ENCODE data around the gene YAF2. TPM values are rescaled to one million over a fixed set of nuclear protein-coding genes. Genes with fewer than 3 reads are reported as not detected.

Gene YAF2
- total RNA-seq (10 to 100 TPM; 37.4 to 83.7 (median 52.9) TPM), polyA plus RNA-seq (10 to 100 TPM; 15.9 to 18.6 (median 18.0) TPM)
- long read RNA-seq, donor 1, partial matches to known transcripts, result 0 of 5 reads
- long read RNA-seq, donor 1, other reads (novel, unspliced or antisense), result 0 of 5 reads
- long read RNA-seq, donor 2, partial matches to known transcripts, result 0 of 2 reads
- long read RNA-seq, donor 2, other reads (novel, unspliced or antisense), result 0 of 2 reads

DNA sequence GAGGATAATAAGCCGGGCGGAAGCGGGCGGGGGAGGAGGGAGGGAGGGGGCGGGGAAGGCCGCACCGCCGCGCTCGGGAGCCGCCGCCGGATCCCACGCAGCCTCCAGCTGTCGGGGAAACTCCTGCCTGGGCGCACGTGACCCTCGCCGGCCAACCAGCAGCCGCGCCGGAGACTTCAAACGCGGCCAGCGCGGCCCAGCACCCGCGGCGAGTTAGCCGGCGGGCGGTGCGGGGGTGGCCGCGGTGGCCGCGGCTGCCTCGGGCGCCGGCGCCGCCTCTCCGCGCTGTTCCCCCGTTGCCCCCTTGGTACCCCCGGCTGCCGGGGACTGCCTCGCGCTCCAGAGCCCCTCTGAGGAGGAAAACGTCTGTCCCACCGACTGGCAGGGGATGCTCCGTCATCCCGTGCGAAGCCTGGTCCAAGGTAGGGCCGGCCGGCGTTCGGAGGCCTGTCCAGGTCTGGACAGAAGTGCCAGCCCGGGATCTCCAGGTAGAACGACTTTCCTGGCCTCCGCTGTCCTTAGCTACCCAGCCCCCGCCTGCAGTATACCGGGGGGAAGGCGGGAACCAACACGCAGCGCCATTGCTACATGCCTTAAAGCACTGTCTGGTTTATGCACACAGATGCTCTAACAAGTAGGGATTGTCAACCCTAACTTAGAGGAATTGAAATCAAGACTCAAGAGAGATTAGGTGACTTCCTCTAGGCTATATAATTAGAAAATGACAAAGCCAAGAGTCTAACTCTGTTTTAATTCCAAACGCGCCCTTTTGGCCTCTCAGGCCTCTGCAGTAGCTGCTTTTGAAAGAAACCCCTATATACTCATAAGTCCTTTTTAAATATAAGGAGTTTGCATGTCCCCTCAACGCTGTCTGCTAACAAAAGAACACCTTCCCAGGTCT is at the start of gene YAF2:
YAF2 (minus strand) TSS at position 9 of the 901 bp plus-strand sequence. CDS start 68 bp downstream, outside the sequence.
- H3K27ac ChIP-seq, result peak within 1 kb of the TSS; percentile 88 to 98 (median 96)
- no peaks in the 10 kb centered on the region for H3K27me3 ChIP-seq (replicated peaks in 1 of 7)
- H3K9me3 ChIP-seq, result no peaks in the 10 kb centered on the region
- intact Hi-C loops (cut with DNase I; ENCODE audit: low total_unique reads), result loop anchor here (10.0 kb wide), 1 partner anchor 94 kb away; the partner anchor contains the start of gene GXYLT1
- H3K36me3 ChIP-seq, result peaks cover 0 to 19% (median 4%) of the 10 kb centered on the region in 6 donors
- peaks cover 19 to 49% (median 40%) of the 10 kb centered on the region in 6 donors for H3K4me1 ChIP-seq
- DNase-seq, result peak; percentile 98
- TF ChIP-seq POLR2AphosphoS5 (IDR thresholded peaks at IDR 0.05) (peak in 2 of 3 donors; percentile 78 to 84), POLR2A (IDR thresholded peaks at IDR 0.05) (no peak)
- peak within 1 kb of the TSS; percentile 53 to 84 (median 72) for H3K4me3 ChIP-seq
- WGBS, 5 donors, result 3 to 8% (median 5%) methylated on average over 28 to 69 of the region's 69 CpGs

DNA sequence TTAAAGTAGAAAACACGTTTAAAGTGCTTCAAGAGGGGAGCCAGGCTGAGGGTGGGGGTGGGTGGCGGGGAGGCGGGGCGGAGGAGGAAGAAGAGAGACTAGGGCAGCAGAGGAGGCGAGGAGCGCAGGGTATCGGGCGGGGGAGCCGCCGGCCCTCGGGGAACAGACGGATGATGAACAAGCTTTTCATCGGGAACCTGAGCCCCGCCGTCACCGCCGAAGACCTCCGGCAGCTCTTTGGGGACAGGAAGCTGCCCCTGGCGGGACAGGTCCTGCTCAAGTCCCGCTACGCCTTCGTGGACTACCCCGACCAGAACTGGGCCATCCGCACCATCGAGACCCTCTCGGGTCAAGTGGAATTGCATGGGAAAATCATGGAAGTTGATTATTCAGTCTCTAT is 48.7 kb upstream of the YAF2 start:
- TF ChIP-seq POLR2A (IDR thresholded peaks at IDR 0.05), result no peak
- TF ChIP-seq CTCF (IDR thresholded peaks at IDR 0.05 in 8 of 11, conservative IDR thresholded peaks at IDR 0.05 in 3 of 11), result no peak
- no peak for TF ChIP-seq POLR2AphosphoS5 (IDR thresholded peaks at IDR 0.05)
- Histone ChIP-seq H3K27ac (no peak overlapping the region), H3K36me3 (no peaks in the 10 kb centered on the region), H3K4me1 (peaks cover 0 to 10% (median 2%) of the 10 kb centered on the region in 6 donors), H3K27me3 (replicated peaks in 1 of 7) (no peaks in the 10 kb centered on the region), H3K4me3 (no peak overlapping the region), H3K9me3 (no peaks in the 10 kb centered on the region)
- intact Hi-C loops (cut with DNase I; ENCODE audit: low total_unique reads), result no loop called here
- 87 to 95% (median 90%) methylated on average over 23 to 26 of the region's 26 CpGs for WGBS, 5 donors
- no peak for DNase-seq

DNA sequence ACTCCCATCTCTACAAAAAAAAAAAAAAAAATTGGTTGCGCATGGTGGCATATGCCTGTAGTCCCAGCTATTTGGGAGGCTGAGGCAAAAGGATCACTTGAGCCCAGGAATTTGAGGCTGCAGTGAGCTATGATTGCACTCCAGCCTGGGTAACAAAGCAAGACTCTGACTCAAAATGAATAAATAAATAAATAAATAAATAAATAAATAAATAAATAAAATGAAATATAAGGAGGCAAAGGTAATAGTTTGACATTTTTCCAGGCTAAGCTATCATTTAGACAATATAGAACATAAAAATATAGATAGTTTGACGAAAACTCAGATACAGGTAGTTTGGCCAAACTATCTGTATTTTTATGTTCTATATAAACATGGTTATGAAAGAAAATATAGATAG is 47.4 kb upstream of the YAF2 start:
- no peak for DNase-seq
- TF ChIP-seq POLR2A (IDR thresholded peaks at IDR 0.05) (no peak), CTCF (IDR thresholded peaks at IDR 0.05 in 8 of 11, conservative IDR thresholded peaks at IDR 0.05 in 3 of 11) (no peak), POLR2AphosphoS5 (IDR thresholded peaks at IDR 0.05) (no peak)
- H3K9me3 ChIP-seq, result no peaks in the 10 kb centered on the region
- 95 to 99% (median 97%) methylated on average over 2 of the region's 2 CpGs for WGBS, 5 donors
- H3K4me3 ChIP-seq, result no peak overlapping the region
- H3K27ac ChIP-seq, result no peak overlapping the region
- peaks cover 0 to 10% (median 2%) of the 10 kb centered on the region in 6 donors for H3K4me1 ChIP-seq
- no peaks in the 10 kb centered on the region for H3K36me3 ChIP-seq
- H3K27me3 ChIP-seq (replicated peaks in 1 of 7), result no peaks in the 10 kb centered on the region
- intact Hi-C loops (cut with DNase I; ENCODE audit: low total_unique reads), result no loop called here

DNA sequence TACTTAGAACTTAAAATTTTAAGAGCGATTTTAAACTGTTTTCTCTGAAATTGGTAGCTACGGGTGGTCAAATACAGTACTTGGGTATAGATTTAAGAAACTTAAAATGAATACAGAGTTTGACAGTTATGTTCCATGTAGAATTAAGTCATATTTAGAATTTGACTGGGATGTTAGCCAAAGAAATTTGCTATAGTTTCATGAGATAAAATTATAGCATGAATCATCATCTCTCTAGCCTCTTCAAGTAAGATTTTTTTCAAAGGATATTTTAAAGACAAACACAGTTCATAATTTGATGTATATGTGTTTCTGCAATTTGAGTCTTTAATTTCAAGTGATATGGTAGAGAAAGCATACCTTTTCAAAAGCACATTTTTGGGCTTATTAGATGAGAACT is 46.8 kb upstream of the YAF2 start:
- TF ChIP-seq POLR2A (IDR thresholded peaks at IDR 0.05) (no peak), POLR2AphosphoS5 (IDR thresholded peaks at IDR 0.05) (no peak), CTCF (IDR thresholded peaks at IDR 0.05 in 8 of 11, conservative IDR thresholded peaks at IDR 0.05 in 3 of 11) (no peak)
- DNase-seq, result no peak
- 80 to 95% (median 90%) methylated on average over 2 of the region's 2 CpGs for WGBS, 5 donors
- Histone ChIP-seq H3K27ac (no peak overlapping the region), H3K4me1 (peaks cover 0 to 10% (median 2%) of the 10 kb centered on the region in 6 donors), H3K27me3 (replicated peaks in 1 of 7) (no peaks in the 10 kb centered on the region), H3K4me3 (no peak overlapping the region), H3K9me3 (no peaks in the 10 kb centered on the region), H3K36me3 (no peaks in the 10 kb centered on the region)
- intact Hi-C loops (cut with DNase I; ENCODE audit: low total_unique reads), result no loop called here
